ENCODE data around the gene IFI30. TPM values are rescaled to one million over a fixed set of nuclear protein-coding genes. Genes with fewer than 3 reads are reported as not detected.

IFI30 gene
- total RNA-seq, 1 experiment from 2014 or later: not detected

GRCh38 chr19:18145391-18145999 is 28.1 kb upstream of the IFI30 start:
- Histone ChIP-seq H3K27ac (ENCODE audit: low read depth, low read length, poor library complexity, severe bottlenecking) (no peak overlapping the region), H3K9me3 (ENCODE audit: low read depth, low read length, poor library complexity, severe bottlenecking) (no peaks in the 10 kb centered on the region), H3K27me3 (replicated peaks; ENCODE audit: insufficient read depth, low read depth, low read length, poor library complexity) (no peaks in the 10 kb centered on the region), H3K4me1 (ENCODE audit: insufficient read depth, low read length, poor library complexity, severe bottlenecking) (no peaks in the 10 kb centered on the region), H3K36me3 (ENCODE audit: insufficient read depth, low read length, poor library complexity, severe bottlenecking) (peaks cover 12% of the 10 kb centered on the region), H3K4me3 (ENCODE audit: low read depth, low read length, poor library complexity, severe bottlenecking) (no peak overlapping the region)
- no TSS peak for BruUV-seq (replicated peaks)
- ChIA-PET POLR2A (ENCODE audit: low non-redundant PET) (no interaction called here), CTCF (interaction anchor here (0.6 kb wide), 1 partner anchor 15 kb away, joined by 11 read pairs; no protein-coding TSS in a partner anchor)
- DNase-seq (ENCODE audit: low spot score): no peak
- TF ChIP-seq CTCF (conservative IDR thresholded peaks at IDR 0.05; ENCODE audit: low read depth, low read length): no peak
- TF ChIP-seq EZH2 (IDR thresholded peaks at IDR 0.05; ENCODE audit: borderline replicate concordance, low read depth, low read length, poor library complexity, severe bottlenecking): no peak
- intact Hi-C loops (cut with micrococcal nuclease; ENCODE audit: unreplicated experiment): no loop called here

GRCh38 chr19:18147396-18147795 is 26.2 kb upstream of the IFI30 start:
- H3K27ac ChIP-seq (ENCODE audit: low read depth, low read length, poor library complexity, severe bottlenecking): no peak overlapping the region
- H3K9me3 ChIP-seq (ENCODE audit: low read depth, low read length, poor library complexity, severe bottlenecking): no peaks in the 10 kb centered on the region
- no TSS peak for BruUV-seq (replicated peaks)
- no peaks in the 10 kb centered on the region for H3K27me3 ChIP-seq (replicated peaks; ENCODE audit: insufficient read depth, low read depth, low read length, poor library complexity)
- POLR2A ChIA-PET (ENCODE audit: low non-redundant PET): no interaction called here
- peaks cover 6% of the 10 kb centered on the region for H3K36me3 ChIP-seq (ENCODE audit: insufficient read depth, low read length, poor library complexity, severe bottlenecking)
- intact Hi-C loops (cut with micrococcal nuclease; ENCODE audit: unreplicated experiment): no loop called here
- CTCF ChIA-PET: no interaction called here
- H3K4me3 ChIP-seq (ENCODE audit: low read depth, low read length, poor library complexity, severe bottlenecking): no peak overlapping the region
- peaks cover 7% of the 10 kb centered on the region for H3K4me1 ChIP-seq (ENCODE audit: insufficient read depth, low read length, poor library complexity, severe bottlenecking)
- no peak for DNase-seq (ENCODE audit: low spot score)
- TF ChIP-seq EZH2 (IDR thresholded peaks at IDR 0.05; ENCODE audit: borderline replicate concordance, low read depth, low read length, poor library complexity, severe bottlenecking): no peak
- no peak for TF ChIP-seq CTCF (conservative IDR thresholded peaks at IDR 0.05; ENCODE audit: low read depth, low read length)

- TF ChIP-seq CTCF (conservative IDR thresholded peaks at IDR 0.05; ENCODE audit: low read depth, low read length) (no peak), EZH2 (IDR thresholded peaks at IDR 0.05; ENCODE audit: borderline replicate concordance, low read depth, low read length, poor library complexity, severe bottlenecking) (no peak)
- no peaks in the 10 kb centered on the region for H3K27me3 ChIP-seq (replicated peaks; ENCODE audit: insufficient read depth, low read depth, low read length, poor library complexity)
- CTCF ChIA-PET: no interaction called here
- no peak overlapping the region for H3K27ac ChIP-seq (ENCODE audit: low read depth, low read length, poor library complexity, severe bottlenecking)
- H3K4me1 ChIP-seq (ENCODE audit: insufficient read depth, low read length, poor library complexity, severe bottlenecking): peaks cover 7% of the 10 kb centered on the region
- no peak for DNase-seq (ENCODE audit: low spot score)
- H3K36me3 ChIP-seq (ENCODE audit: insufficient read depth, low read length, poor library complexity, severe bottlenecking): no peaks in the 10 kb centered on the region
- no peak overlapping the region for H3K4me3 ChIP-seq (ENCODE audit: low read depth, low read length, poor library complexity, severe bottlenecking)
- H3K9me3 ChIP-seq (ENCODE audit: low read depth, low read length, poor library complexity, severe bottlenecking): no peaks in the 10 kb centered on the region
- intact Hi-C loops (cut with micrococcal nuclease; ENCODE audit: unreplicated experiment): no loop called here
- no TSS peak for BruUV-seq (replicated peaks)
- POLR2A ChIA-PET (ENCODE audit: low non-redundant PET): no interaction called here
Observed at GRCh38 chr19:18149596-18149975, 24.0 kb upstream of the IFI30 start.
